Activated T-cell treated with anti-CD3 and anti-CD28 coated beads, Interleukin-2, amount 50 U/mL, for 48 hours (primary cell): ENCODE results near the gene PSKH1.

ENCODE experiments used
- DNase-seq, 2 experiments: peaks; one replicate each; pipeline ENCODE4 v3.0.0-alpha.2; 2020

The PSKH1 gene

GRCh38 chr16:67942510-67943255, 49.6 kb downstream of the PSKH1 start:
- no peak for DNase-seq

- DNase-seq, result no peak
These were observed 50.2 kb downstream of the PSKH1 start for GRCh38 chr16:67943256-67943618.

- DNase-seq, result no peak
These were observed 50.8 kb downstream of the PSKH1 start, which contains the start of gene LCAT for GRCh38 chr16:67943619-67944504. LCAT (minus strand) TSS chr16:67944120; CDS start chr16:67944101, 19 bp downstream.

GRCh38 chr16:67944690-67945391, 51.8 kb downstream of the PSKH1 start:
- DNase-seq, result no peak

GRCh38 chr16:67945392-67945933, 52.4 kb downstream of the PSKH1 start:
- DNase-seq, result no peak

GRCh38 chr16:67946128-67946569, 53.1 kb downstream of the PSKH1 start:
- no peak for DNase-seq

- DNase-seq, result no peak
These were observed 54.0 kb downstream of the PSKH1 start for GRCh38 chr16:67946966-67947558.

GRCh38 chr16:67948015-67948414, 55.0 kb downstream of the PSKH1 start:
- DNase-seq, result no peak

GRCh38 chr16:67949645-67950044, 56.6 kb downstream of the PSKH1 start:
- no peak for DNase-seq

- no peak for DNase-seq
These were observed 57.3 kb downstream of the PSKH1 start for GRCh38 chr16:67950335-67950843.

GRCh38 chr16:67951485-67951884, 58.4 kb downstream of the PSKH1 start:
- DNase-seq, result no peak

- no peak for DNase-seq
These were observed 60.8 kb downstream of the PSKH1 start for GRCh38 chr16:67953641-67954375.

- no peak for DNase-seq
These were observed 61.6 kb downstream of the PSKH1 start for GRCh38 chr16:67954421-67955196.

- no peak for DNase-seq
These were observed 64.6 kb downstream of the PSKH1 start for GRCh38 chr16:67957622-67958021.

GRCh38 chr16:67959536-67960329, 66.7 kb downstream of the PSKH1 start:
- no peak for DNase-seq

- DNase-seq, result no peak
These were observed 68.5 kb downstream of the PSKH1 start for GRCh38 chr16:67961551-67961957.

GRCh38 chr16:67962135-67962534, 69.1 kb downstream of the PSKH1 start:
- DNase-seq, result no peak

- DNase-seq, result no peak
These were observed 70.2 kb downstream of the PSKH1 start for GRCh38 chr16:67963292-67963661.

GRCh38 chr16:67963662-67964321, 70.7 kb downstream of the PSKH1 start:
- DNase-seq, result no peak
